H9 (cell line): ENCODE results near the gene PGGHG. TPM values are rescaled to one million over a fixed set of nuclear protein-coding genes. Genes with fewer than 3 reads are reported as not detected.

Experiments used
- DNase-seq: peaks from one replicate; pipeline ENCODE4 v3.0.0-alpha.2; 2017
- H2AFZ ChIP-seq: one replicate; pipeline ENCODE4 v1.6.1; 2013; ENCODE audit warnings: mild to moderate bottlenecking, low read length, control low read depth, moderate library complexity
- H2AK5ac ChIP-seq: 2 replicates; pipeline ENCODE4 v1.6.1; 2013; ENCODE audit warnings: low read length, control low read depth, mixed read lengths; ENCODE audit not compliant: insufficient read length
- H2BK120ac ChIP-seq: one replicate; pipeline ENCODE4 v1.6.1; 2013; ENCODE audit warnings: low read depth, mild to moderate bottlenecking, low read length, control low read depth, inconsistent platforms; ENCODE audit not compliant: poor library complexity, severe bottlenecking
- H2BK12ac ChIP-seq: 2 replicates; pipeline ENCODE4 v1.6.1; 2013; ENCODE audit warnings: low read length, control low read depth, mixed read lengths, low read depth; ENCODE audit not compliant: insufficient read length
- H2BK15ac ChIP-seq: 2 replicates; pipeline ENCODE4 v1.6.1; 2013; ENCODE audit warnings: low read depth, low read length, control low read depth
- H2BK20ac ChIP-seq: one replicate; pipeline ENCODE4 v1.6.1; 2013; ENCODE audit warnings: low read depth, mild to moderate bottlenecking, low read length, control low read depth, inconsistent platforms; ENCODE audit not compliant: poor library complexity, severe bottlenecking
- H2BK5ac ChIP-seq: 2 replicates; pipeline ENCODE4 v1.6.1; 2013; ENCODE audit warnings: low read length, control low read depth, mixed read lengths; ENCODE audit not compliant: insufficient read length
- H3K14ac ChIP-seq: 2 replicates; pipeline ENCODE4 v1.6.1; 2013; ENCODE audit warnings: low read length, control low read depth; ENCODE audit not compliant: insufficient read depth
- H3K18ac ChIP-seq: 2 replicates; pipeline ENCODE4 v1.6.1; 2013; ENCODE audit warnings: low read depth, mild to moderate bottlenecking, mixed read lengths, low read length, control low read depth; ENCODE audit not compliant: insufficient read length
- H3K23ac ChIP-seq: 2 replicates; pipeline ENCODE4 v1.6.1; 2013; ENCODE audit warnings: low read length, control low read depth, mixed read lengths, low read depth; ENCODE audit not compliant: insufficient read length
- H3K23me2 ChIP-seq: 2 replicates; pipeline ENCODE4 v1.6.1; 2013; ENCODE audit warnings: low read depth, mild to moderate bottlenecking, mixed read lengths, low read length, control low read depth; ENCODE audit not compliant: insufficient read length, poor library complexity, severe bottlenecking
- H3K27ac ChIP-seq: 2 replicates; pipeline ENCODE4 v1.5.1; 2013; ENCODE audit warnings: low read length, control low read depth, mixed read lengths, low read depth; ENCODE audit not compliant: insufficient read length
- H3K27me3 ChIP-seq: 2 replicates; pipeline ENCODE4 v1.6.1; 2013; ENCODE audit warnings: low read length, control low read depth, inconsistent platforms; ENCODE audit not compliant: insufficient read depth
- H3K4ac ChIP-seq: 2 replicates; pipeline ENCODE4 v1.6.1; 2013; ENCODE audit warnings: low read depth, mild to moderate bottlenecking, control low read depth, inconsistent platforms, low read length, moderate library complexity
- H3K4me1 ChIP-seq: 2 replicates; pipeline ENCODE4 v1.6.1; 2013; ENCODE audit warnings: low read length, control low read depth, inconsistent platforms; ENCODE audit not compliant: insufficient read depth
- H3K4me2 ChIP-seq: 2 replicates; pipeline ENCODE4 v1.6.1; 2013; ENCODE audit warnings: low read length, control low read depth, mixed read lengths; ENCODE audit not compliant: insufficient read length, insufficient read depth
- H3K56ac ChIP-seq: 2 replicates; pipeline ENCODE4 v1.6.1; 2013; ENCODE audit warnings: low read depth, mild to moderate bottlenecking, mixed read lengths, low read length, control low read depth; ENCODE audit not compliant: insufficient read length
- H3K79me1 ChIP-seq: 2 replicates; pipeline ENCODE4 v1.6.1; 2013; ENCODE audit warnings: low read depth, mild to moderate bottlenecking, moderate library complexity, low read length, control low read depth, inconsistent platforms; ENCODE audit not compliant: insufficient read depth, poor library complexity, severe bottlenecking
- H3K79me2 ChIP-seq: 2 replicates; pipeline ENCODE4 v1.6.1; 2013; ENCODE audit warnings: low read length, control low read depth, inconsistent platforms; ENCODE audit not compliant: insufficient read depth
- H3K9ac ChIP-seq: 2 replicates; pipeline ENCODE4 v1.6.1; 2013; ENCODE audit warnings: low read length, control low read depth, mixed read lengths; ENCODE audit not compliant: insufficient read length; ENCODE audit errors: extremely low read depth
- H3K9me3 ChIP-seq: one replicate; pipeline ENCODE4 v1.6.1; 2013; ENCODE audit warnings: low read depth, low read length, inconsistent platforms; ENCODE audit not compliant: control insufficient read depth
- H3T11ph ChIP-seq: one replicate; pipeline ENCODE4 v1.6.1; 2013; ENCODE audit warnings: mild to moderate bottlenecking, low read length, control low read depth, inconsistent platforms
- H4K20me1 ChIP-seq: one replicate; pipeline ENCODE4 v1.6.1; 2013; ENCODE audit not compliant: control insufficient read depth, insufficient read length, insufficient read depth
- H4K5ac ChIP-seq: 2 replicates; pipeline ENCODE4 v1.6.1; 2013; ENCODE audit warnings: low read depth, mild to moderate bottlenecking, mixed read lengths, low read length, control low read depth; ENCODE audit not compliant: insufficient read length
- H4K8ac ChIP-seq: replicated peaks from 2 replicates; pipeline ENCODE4 v1.6.1; 2013; ENCODE audit warnings: low read length, control low read depth, mixed read lengths, low read depth; ENCODE audit not compliant: insufficient read length
- H4K91ac ChIP-seq: 2 replicates; pipeline ENCODE4 v1.6.1; 2013; ENCODE audit warnings: low read depth, mild to moderate bottlenecking, moderate library complexity, mixed read lengths, low read length, control low read depth; ENCODE audit not compliant: insufficient read length
- H3K27ac Mint-ChIP-seq, 3 experiments: 2 replicates in 2 of 3; 3 replicates in 1 of 3; pipeline ENCODE4 v1.8.0; 2020 to 2021; ENCODE audit warnings: mixed read lengths in 3 of 3, mild to moderate bottlenecking in 1 of 3, moderate library complexity in 1 of 3
- H3K27me3 Mint-ChIP-seq: 2 replicates; pipeline ENCODE4 v1.8.0; 2021; ENCODE audit warnings: low read depth, mild to moderate bottlenecking, moderate library complexity, mixed read lengths
- H3K36me3 Mint-ChIP-seq, 3 experiments: 2 replicates in 2 of 3; 3 replicates in 1 of 3; pipeline ENCODE4 v1.8.0; 2020 to 2021; ENCODE audit warnings: low read depth in 3 of 3, mixed read lengths in 3 of 3; ENCODE audit not compliant: insufficient read depth in 1 of 3
- H3K4me1 Mint-ChIP-seq, 2 experiments: 2 replicates each; pipeline ENCODE4 v1.8.0; 2020; ENCODE audit warnings: mixed read lengths in 2 of 2
- H3K4me3 Mint-ChIP-seq, 2 experiments: 2 replicates in 1 of 2; 3 replicates in 1 of 2; pipeline ENCODE4 v1.8.0; 2020 to 2021; ENCODE audit warnings: mild to moderate bottlenecking in 2 of 2, mixed read lengths in 2 of 2, moderate library complexity in 1 of 2
- H3K9me3 Mint-ChIP-seq, 2 experiments: 2 replicates in 1 of 2; 3 replicates in 1 of 2; pipeline ENCODE4 v1.8.0; 2020; ENCODE audit warnings: mild to moderate bottlenecking in 2 of 2, mixed read lengths in 2 of 2, moderate library complexity in 1 of 2
- CTCF ChIP-seq: fragments of 200-600 bp; sonication (generic); conservative IDR thresholded peaks from 3 replicates; pipeline ENCODE4 v1.8.0; 2021; ENCODE audit warnings: antibody characterized with exemption, mild to moderate bottlenecking
- WGBS: extraction: QIAGEN DNeasy Blood & Tissue Kit; methylation state at CpG from one replicate; pipeline ENCODE4 v1.1.7; 2013; ENCODE audit warnings: missing lambda C conversion rate, low lambda C conversion rate, mixed read lengths; ENCODE audit not compliant: insufficient read length; ENCODE audit errors: extremely low coverage; 5-methylcytosine and 5-hydroxymethylcytosine counted together
- total RNA-seq: library from RNA; stranded (reverse); gene quantifications from 2 replicates; pipeline ENCODE4 v1.2.1, GENCODE V29; 2021

Gene PGGHG
- total RNA-seq, 1 experiment from 2014 or later = 58.3 TPM

- H3K27ac ChIP-seq = no peak overlapping the region
- H3K36me3 Mint-ChIP-seq = no peaks in the 10 kb centered on the region; a peak in 2 of 7 replicates
- H2BK15ac ChIP-seq = no peak overlapping the region
- H3K79me1 ChIP-seq = no peaks in the 10 kb centered on the region
- H3K4me1 ChIP-seq = no peaks in the 10 kb centered on the region
- no peaks in the 10 kb centered on the region for H3K79me2 ChIP-seq
- H3K4me1 Mint-ChIP-seq = peaks cover 33 to 42% of the 10 kb centered on the region in 2 experiments
- H3K23ac ChIP-seq = no peak overlapping the region
- H3K4me3 Mint-ChIP-seq = no peak overlapping the region
- H3K56ac ChIP-seq = no peak overlapping the region
- no peak overlapping the region for H4K5ac ChIP-seq
- H3K23me2 ChIP-seq = no peaks in the 10 kb centered on the region
- H4K20me1 ChIP-seq = no peaks in the 10 kb centered on the region
- no peak overlapping the region for H2BK12ac ChIP-seq
- H3K27ac Mint-ChIP-seq = no peak overlapping the region
- H2BK120ac ChIP-seq = no peak overlapping the region
- H3K4ac ChIP-seq = no peak overlapping the region
- H3T11ph ChIP-seq = no peak overlapping the region
- no peak overlapping the region for H2AFZ ChIP-seq
- no peak overlapping the region for H3K14ac ChIP-seq
- no peaks in the 10 kb centered on the region for H3K9me3 ChIP-seq
- H4K91ac ChIP-seq = no peak overlapping the region
- WGBS = no CpG with 5 or more reads among the region's 97 CpGs
- TF ChIP-seq CTCF = no peak
- no peak overlapping the region for H4K8ac ChIP-seq
- H3K9me3 Mint-ChIP-seq = peaks cover 2 to 3% of the 10 kb centered on the region in 2 experiments; a peak in 1 of 5 replicates
- no peak overlapping the region for H3K4me2 ChIP-seq
- H2BK5ac ChIP-seq = no peak overlapping the region
- no peak overlapping the region for H2AK5ac ChIP-seq
- no peak for DNase-seq
- H3K18ac ChIP-seq = no peak overlapping the region
- no peak overlapping the region for H3K9ac ChIP-seq
- no peaks in the 10 kb centered on the region for H3K27me3 ChIP-seq
- H2BK20ac ChIP-seq = no peak overlapping the region
- H3K27me3 Mint-ChIP-seq = no peaks in the 10 kb centered on the region; the same call in 1 of the 2 replicates
Observed at GRCh38 chr11:279040-279965, 9.6 kb upstream of the PGGHG start.
